K562 treated with DMSO at 1 percent for 4 hours (cell line): Measurements from ENCODE around the gene SNAPC1. TPM values are rescaled to one million over a fixed set of nuclear protein-coding genes. Genes with fewer than 3 reads are reported as not detected.

ENCODE experiments used
- total RNA-seq: library from RNA; unstranded; fragments of 300-600 nt; gene quantifications from 2 replicates; pipeline ENCODE4 v1.2.3, GENCODE V29; 2022; ENCODE audit not compliant: insufficient read depth

SNAPC1 gene
- 5.0 and 5.7 TPM in 2 replicates for total RNA-seq

GRCh38 chr14:61761959-61762786 is at the start of gene SNAPC1:
Gene SNAPC1 (plus strand): TSS chr14:61762420. CDS start chr14:61762461, 41 bp downstream.

GRCh38 chr14:61812347-61813095 is 50.3 kb downstream of the SNAPC1 start, which contains the start of gene SYT16:
Gene SYT16 (plus strand): TSS chr14:61812703.

Other genes starting within 250 kb of the SNAPC1 start
- gene HIF1A, start 66.9 kb upstream of the SNAPC1 start, total RNA-seq, result 11.7 and 17.5 TPM in 2 replicates
- gene SYT16, start 50.3 kb downstream of the SNAPC1 start, total RNA-seq, result not detected in 2 replicates